HG02970 (cell line): ENCODE measurements around the gene PDZD8.

Source experiments
- ATAC-seq: cut with Tn5 transposase; IDR thresholded peaks from one replicate; pipeline ENCODE4 v1.9.1; 2021; ENCODE audit warnings: mild to moderate bottlenecking, moderate library complexity, moderate number of reproducible peaks; ENCODE audit not compliant: unreplicated experiment, low FRiP score

Gene PDZD8

DNA sequence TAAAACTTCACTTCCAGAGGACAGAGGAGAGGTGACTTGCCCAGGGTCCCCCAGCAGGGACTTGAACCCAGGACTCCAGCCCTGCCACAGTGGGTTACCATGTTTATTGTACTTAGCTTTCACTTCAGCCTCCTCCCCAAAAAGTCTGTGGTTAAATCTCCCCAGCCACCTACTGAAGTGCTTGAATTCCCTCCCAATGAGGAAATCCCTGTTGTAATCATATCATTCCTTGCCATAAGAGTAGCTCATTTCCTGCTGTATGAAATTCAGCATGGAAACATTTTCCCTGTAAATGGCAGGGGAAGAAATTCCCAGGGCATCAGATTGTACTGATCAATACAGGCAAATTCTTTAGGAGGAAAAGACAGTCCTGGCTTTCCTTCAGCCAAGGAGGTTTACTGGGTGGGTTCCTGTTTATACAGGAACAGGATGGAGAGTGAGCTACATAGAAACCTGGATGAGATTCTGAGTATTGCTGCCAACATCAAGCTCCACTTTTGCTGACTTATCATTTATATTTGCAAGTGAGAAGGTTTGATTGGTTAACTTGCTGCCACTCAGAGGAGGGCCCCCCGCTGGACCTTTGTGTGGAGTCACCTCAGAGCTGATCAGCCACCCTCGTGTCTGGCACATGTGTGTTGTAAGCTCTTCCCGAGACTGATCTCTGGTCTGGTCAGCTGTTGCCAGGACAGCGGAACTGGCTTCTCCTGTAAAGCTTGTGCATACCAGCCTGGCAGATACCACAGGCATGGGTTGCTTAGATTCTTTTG is 16.4 kb upstream of the PDZD8 start:
- no peak for ATAC-seq

DNA sequence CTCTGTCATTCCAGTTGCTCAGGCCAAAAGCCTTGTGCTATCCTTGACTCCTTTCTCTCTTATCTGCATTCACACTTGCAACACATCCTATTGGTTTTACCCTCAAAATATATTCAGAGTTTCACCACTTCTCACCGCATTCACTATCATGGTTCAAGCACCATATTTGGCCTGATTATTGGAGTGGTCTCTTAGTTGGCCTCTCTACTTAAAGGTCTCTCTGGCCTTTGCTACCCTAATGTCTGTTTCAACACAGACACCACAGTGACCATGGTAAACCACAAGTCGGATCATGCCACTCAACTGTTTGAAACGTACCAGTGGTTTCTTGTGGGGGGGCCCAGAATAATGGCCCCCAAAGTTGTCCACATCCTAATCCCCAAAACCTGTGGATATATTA is 15.2 kb upstream of the PDZD8 start:
- ATAC-seq = no peak

DNA sequence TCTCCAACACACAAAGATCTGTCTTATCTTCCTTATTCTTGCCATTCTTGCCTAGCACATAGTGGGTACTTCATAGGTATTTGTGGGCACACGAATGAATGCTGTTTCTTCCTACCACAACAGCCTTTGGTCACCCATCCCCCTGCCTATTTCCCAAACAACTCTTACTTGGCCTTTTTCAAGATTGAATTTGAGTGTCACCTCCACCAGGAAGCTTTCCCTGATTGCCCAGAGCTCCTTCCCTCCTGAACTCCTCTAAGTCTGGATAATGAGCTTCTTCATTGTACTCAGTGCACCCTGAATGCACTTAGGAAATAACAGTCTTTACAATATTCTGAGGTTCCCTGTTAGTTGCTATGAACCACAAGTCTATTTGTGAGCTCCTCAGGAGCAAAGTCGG is 11.6 kb upstream of the PDZD8 start:
- ATAC-seq = no peak

DNA sequence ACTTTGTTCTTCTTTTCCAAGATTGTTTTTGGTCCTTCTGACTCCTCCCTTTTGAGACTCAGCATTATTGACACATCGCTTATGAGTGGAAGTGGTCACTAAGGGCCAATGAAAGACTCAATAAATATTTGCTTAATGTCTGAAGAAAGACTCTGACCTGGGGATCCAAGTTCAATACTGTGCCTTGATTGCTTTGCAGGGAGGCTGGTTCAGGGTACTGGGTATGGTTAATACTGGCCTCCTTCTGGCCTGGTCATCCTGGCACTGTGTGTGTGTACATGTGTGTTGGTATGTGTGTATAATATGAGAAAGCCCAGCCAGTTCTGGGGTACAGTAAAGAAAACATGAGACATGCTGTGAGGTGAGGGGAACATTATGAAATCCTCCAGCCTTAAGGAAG is 7.6 kb upstream of the PDZD8 start:
- ATAC-seq = no peak

DNA sequence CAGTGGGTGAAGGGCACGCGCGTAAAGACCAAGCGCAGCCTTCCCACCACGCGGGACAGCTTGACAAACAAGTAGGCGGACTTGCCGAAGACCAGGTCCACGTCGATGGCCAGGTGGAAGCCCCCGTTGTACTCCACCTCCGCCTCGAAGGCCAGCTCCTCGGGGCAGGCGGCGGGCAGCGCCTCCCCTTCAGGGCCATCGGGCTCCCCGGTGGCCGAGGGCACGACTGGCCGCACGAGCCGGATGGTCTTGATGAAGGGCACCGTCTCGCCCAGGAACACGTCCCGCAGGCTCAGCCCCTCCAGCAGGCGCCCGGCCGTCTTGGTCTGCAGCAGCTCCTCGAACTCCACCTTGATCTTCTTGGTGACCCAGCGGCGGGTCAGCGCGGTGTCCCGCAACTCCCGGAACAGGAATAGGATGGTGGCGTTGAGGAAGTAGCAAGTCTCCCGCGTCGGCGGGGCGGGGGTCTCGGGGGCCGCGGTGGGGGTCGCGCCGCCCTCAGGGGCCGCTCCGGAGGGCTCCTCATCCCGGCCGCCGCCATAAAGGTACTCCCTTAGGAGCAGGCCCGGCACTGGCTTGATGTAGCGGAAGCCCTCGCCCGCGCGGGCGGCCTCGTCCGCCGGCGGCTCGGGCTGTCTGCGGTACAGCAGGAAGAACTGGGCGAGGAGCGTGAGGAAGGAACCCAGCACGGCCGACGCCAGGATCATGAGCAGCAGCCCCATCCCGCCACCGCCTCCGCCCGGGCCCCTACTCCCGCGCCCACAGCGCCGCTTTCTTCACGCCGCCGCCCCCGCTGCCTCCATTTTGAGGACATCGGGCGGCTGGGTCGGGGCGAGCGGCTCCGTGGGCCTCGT is 507 bp downstream of the PDZD8 start:
- peak; percentile 40 for ATAC-seq

- no peak for ATAC-seq
Observed at GRCh38 chr10:117373823-117374505, 1.3 kb downstream of the PDZD8 start.

GRCh38 chr10:117370205-117370604 is 5.0 kb downstream of the PDZD8 start:
- no peak for ATAC-seq

DNA sequence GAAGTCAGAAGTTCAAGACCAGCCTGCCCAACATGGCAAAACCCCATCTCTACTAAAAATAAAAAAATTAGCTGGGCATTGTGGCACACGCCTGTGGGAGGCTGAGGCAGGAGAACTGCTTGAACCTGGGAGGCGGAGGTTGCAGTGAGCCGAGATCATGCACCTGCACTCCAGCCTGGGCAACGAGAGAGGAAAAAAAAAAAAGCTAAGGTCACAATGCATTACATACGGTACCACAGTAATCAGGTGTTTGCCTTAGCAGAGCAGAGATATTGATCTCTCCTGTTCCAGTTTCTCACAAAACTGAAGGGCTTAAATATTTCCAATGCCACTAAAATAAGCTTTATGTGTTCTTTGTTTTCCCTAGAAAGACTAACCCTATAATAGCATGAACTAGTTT is 7.5 kb downstream of the PDZD8 start:
- ATAC-seq = no peak

DNA sequence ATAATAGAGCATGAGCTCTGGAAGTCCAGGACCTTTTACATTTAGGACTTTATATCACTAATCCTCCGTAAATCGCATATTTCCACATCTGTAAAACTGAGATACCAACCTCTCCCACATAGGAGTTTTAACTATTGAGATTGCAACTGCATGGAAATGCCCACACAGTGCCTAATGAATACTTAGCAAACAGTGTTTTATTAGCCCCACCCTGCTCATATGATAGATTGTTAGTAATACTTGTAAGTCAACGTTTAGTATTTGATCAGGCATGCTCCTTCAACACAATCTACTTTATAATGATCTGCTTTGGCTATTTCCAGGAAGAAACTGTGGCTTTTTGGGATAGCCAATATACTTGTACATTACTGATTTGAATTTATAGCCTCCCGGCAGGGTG is 8.5 kb downstream of the PDZD8 start:
- ATAC-seq = no peak

- peak; percentile 46 for ATAC-seq
Observed at GRCh38 chr10:117365612-117366011, 9.6 kb downstream of the PDZD8 start.

GRCh38 chr10:117364110-117364960 is 10.9 kb downstream of the PDZD8 start:
- no peak for ATAC-seq

DNA sequence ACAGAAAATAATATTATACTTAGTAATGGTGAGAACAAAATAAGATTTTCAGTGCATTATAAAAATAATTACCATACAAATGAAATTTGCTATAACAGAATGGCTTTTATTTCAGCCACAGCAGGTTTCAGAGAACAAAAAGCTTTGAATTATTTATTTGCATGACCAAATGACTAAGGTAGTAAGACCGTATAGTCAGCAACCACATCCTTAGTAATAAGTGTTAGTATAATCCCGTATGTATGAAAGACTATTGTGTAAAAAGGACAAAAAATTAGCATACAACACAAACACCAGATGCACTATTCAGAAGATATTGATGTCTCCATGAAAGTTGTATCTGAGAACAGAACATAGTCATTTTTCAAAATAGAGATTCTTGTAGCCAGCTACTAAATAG is 12.2 kb downstream of the PDZD8 start:
- ATAC-seq = no peak

GRCh38 chr10:117362313-117362712 is 12.9 kb downstream of the PDZD8 start:
- no peak for ATAC-seq

GRCh38 chr10:117360994-117361667 is 14.1 kb downstream of the PDZD8 start:
- ATAC-seq = peak; percentile 56

DNA sequence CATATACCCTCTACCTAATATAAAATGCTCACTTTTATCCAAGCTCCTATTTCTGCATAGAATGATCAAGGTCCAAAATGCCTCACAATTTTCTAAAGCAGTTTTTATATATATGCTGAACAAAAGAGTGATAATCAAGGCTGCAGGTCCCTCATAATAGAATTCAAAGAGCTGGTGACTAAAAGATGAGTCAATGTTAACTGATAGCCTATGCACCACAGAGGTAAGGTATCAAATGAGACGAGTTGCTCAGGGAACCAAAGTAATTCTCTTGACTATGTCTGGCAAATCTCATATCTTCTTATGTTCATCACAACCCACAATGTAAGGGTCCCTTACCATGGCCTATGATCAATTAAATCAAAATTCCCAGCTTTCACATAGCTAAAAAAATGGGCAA is 15.2 kb downstream of the PDZD8 start:
- ATAC-seq = no peak

- ATAC-seq = no peak
Observed at GRCh38 chr10:117355072-117355471, 20.2 kb downstream of the PDZD8 start.

- ATAC-seq = no peak
Observed at GRCh38 chr10:117353684-117354083, 21.6 kb downstream of the PDZD8 start.

DNA sequence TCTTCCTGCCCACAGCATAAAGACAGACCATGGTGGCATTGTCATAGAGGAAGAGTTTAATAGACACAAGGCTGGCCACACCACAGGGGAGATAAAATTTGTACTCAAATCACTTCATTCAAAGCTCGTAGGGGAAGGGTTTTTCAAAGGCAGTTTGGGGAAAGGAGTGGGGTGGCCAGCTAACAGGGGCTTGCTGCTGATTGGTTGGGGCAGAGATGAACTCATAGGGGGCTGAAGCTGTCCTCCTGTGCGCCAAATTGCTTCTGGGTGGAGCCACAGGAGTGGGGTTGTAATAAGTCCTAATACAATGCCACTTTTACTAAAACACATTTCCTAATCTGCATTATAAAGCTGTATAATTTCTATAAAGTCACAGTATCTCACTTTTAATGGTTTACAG is 22.5 kb downstream of the PDZD8 start:
- no peak for ATAC-seq

- ATAC-seq = no peak
Observed at GRCh38 chr10:117351996-117352395, 23.2 kb downstream of the PDZD8 start.

DNA sequence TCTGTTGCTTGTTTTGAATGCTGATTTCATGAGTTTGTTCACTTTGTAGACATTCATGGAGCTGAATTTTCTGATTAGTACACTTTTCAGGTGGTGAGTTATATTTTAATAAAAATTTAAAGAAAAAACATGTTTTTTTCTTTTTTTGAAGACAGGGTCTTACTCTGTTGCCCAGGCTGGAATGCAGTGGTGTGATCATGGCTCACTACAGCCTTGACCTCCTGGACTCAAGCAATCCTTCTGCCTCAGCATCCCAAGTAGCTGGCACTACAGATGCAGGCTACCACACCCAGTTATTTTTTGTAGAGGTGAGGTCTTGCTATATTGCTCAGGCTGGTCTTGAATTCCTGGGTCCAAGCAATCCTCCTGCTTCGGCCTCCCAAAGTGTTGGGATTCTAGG is 23.7 kb downstream of the PDZD8 start:
- ATAC-seq = no peak
